Left lung (tissue), 10 donors: Measurements from ENCODE around the gene TES. TPM values are rescaled to one million over a fixed set of nuclear protein-coding genes. Genes with fewer than 3 reads are reported as not detected.
A peak's percentile ranks its signal among the peaks of the same experiment; 100 is the strongest.

Experiments used
- ATAC-seq: fragments of 200-7000 bp; cut with Tn5 transposase; one replicate; pipeline ENCODE4 v1.9.1; 2020; ENCODE audit warnings: moderate library complexity
- DNase-seq, 4 donors: peaks; one replicate each; pipeline ENCODE4 v3.0.0-alpha.2; 2013 to 2020
- H3K27ac ChIP-seq, 2 donors: fragments of 200-600 bp; sonication (generic) in 1 of 2; one replicate each; pipeline versions ENCODE4 v1.5.0 to v1.8.0; 2020 to 2021
- H3K27me3 ChIP-seq, 2 donors: fragments of 200-600 bp; sonication (generic) in 1 of 2; one replicate each; pipeline versions ENCODE4 v1.5.0 to v1.8.0; 2020 to 2021
- H3K36me3 ChIP-seq, 2 donors: fragments of 200-600 bp; sonication (generic) in 1 of 2; one replicate each; pipeline versions ENCODE4 v1.5.0 to v1.8.0; 2020 to 2021
- H3K4me1 ChIP-seq, 2 donors: fragments of 200-600 bp; one replicate each; pipeline ENCODE4 v1.8.0; 2021
- H3K4me3 ChIP-seq, 2 donors: fragments of 200-600 bp; sonication (generic) in 1 of 2; one replicate each; pipeline versions ENCODE4 v1.5.0 to v1.8.0; 2020 to 2021; ENCODE audit warnings: mild to moderate bottlenecking in 1 of 2
- H3K9me3 ChIP-seq, 2 donors: fragments of 200-600 bp; sonication (generic) in 1 of 2; one replicate each; pipeline versions ENCODE4 v1.5.0 to v1.8.0; 2020 to 2021
- CTCF ChIP-seq, 2 donors: fragments of 200-600 bp; sonication (generic) in 1 of 2; IDR thresholded peaks; one replicate each; pipeline versions ENCODE4 v1.5.0 to v1.8.0; 2021; ENCODE audit warnings: antibody characterized with exemption in 2 of 2
- intact Hi-C, 2 donors: fragments of 100-400 bp; cut with DNase I; formaldehyde crosslinking; loops; one replicate each; pipeline versions ENCODE4 v1.11.2 to v1.14.2; 2022
- polyA plus RNA-seq, 6 donors: library from polyadenylated mRNA; unstranded; fragments of 120-200 nt; gene quantifications; one replicate each; pipeline ENCODE4 v1.2.1, GENCODE V29; 2013; ENCODE audit not compliant: insufficient read length in 6 of 6
- total RNA-seq, 2 donors: library from RNA; stranded (reverse); fragmentation: NEBNext Ultra II Directional; extraction: Animal tissue kit (Norgen Biotek cat#: 25700); gene quantifications; one replicate each; pipeline ENCODE4 v1.2.1, GENCODE V29; 2021
- donor health status: DM: no; HTN: yes; CAD: no.
- donor health status: DM: no; HTN: no; CAD: no.

Gene TES
- total and polyA plus RNA-seq, 8 donors, result 56.6 to 113 (median 66.5) TPM

DNA sequence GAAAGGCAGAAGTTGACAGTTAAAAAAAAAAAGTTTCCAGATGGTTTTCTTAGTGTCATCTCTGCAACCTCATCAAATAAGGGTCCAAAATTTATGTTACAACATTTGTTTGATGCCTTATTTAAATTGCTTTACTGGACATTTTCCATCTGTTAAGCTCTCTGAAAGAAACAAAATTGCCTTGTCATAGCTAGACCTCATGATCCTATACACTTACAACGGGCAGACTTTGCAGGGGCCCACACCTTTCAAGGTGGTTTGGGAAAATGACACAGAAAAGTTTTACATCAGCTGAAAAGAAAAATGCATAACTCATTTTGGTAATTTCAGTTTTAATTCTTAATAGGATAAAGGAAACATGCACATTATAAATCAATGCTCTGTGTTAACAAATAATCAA, 1.4 kb upstream of the TES start:
- intact Hi-C loops, result no loop called here
- no peak for TF ChIP-seq CTCF (IDR thresholded peaks at IDR 0.05)

DNA sequence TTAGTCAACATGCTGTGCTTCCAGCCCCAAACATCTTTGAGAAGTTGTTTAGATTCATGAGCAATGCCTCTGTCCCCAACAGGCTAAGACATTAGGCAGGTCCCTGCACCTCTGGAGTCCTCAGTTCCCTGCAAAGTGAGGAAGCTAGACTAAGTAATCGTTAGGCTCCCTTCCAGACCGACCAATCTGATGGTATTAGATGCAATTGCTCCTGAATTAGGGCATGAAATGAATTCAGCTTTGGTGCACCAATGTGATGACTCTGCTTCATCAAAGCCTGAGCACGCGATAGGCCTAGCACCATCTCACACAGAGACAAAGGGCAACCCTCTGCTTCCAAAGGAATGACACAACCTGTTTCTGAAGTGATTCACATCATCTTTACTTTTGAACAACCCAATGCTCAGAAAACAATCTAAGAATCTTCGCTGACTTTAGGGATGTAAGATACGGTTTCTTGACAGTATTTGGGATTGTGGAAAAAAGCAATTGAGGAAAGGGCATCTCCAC, 723 bp upstream of the TES start:
- Histone ChIP-seq H3K4me3 (peak overlapping the region in 1 of 2 donors; percentile 75), H3K36me3 (no peaks in the 10 kb centered on the region), H3K9me3 (no peaks in the 10 kb centered on the region), H3K4me1 (peaks cover 22 to 36% of the 10 kb centered on the region in 2 donors), H3K27me3 (no peaks in the 10 kb centered on the region), H3K27ac (peak overlapping the region in 1 of 2 donors; percentile 99)
- intact Hi-C loops, result no loop called here
- ATAC-seq (no peak), DNase-seq (no peak)
- TF ChIP-seq CTCF (IDR thresholded peaks at IDR 0.05), result no peak

More for the DNA sequence above, 1.4 kb upstream of the TES start:
- H3K36me3 ChIP-seq, result no peaks in the 10 kb centered on the region
- no peaks in the 10 kb centered on the region for H3K9me3 ChIP-seq
- H3K27me3 ChIP-seq, result no peaks in the 10 kb centered on the region
- H3K27ac ChIP-seq, result no peak overlapping the region
- ATAC-seq, result no peak
- peaks cover 18 to 29% of the 10 kb centered on the region in 2 donors for H3K4me1 ChIP-seq
- no peak overlapping the region for H3K4me3 ChIP-seq
- no peak for DNase-seq

- H3K36me3 ChIP-seq, result no peaks in the 10 kb centered on the region
- peak; percentile 92 for ATAC-seq
- TF ChIP-seq CTCF (IDR thresholded peaks at IDR 0.05), result no peak
Observed at GRCh38 chr7:116211006-116211912, 920 bp downstream of the TES start.

GRCh38 chr7:116211913-116212596, 1.7 kb downstream of the TES start:
- H3K4me1 ChIP-seq, result peaks cover 28 to 61% of the 10 kb centered on the region in 2 donors
- ATAC-seq (no peak), DNase-seq (no peak)
- H3K36me3 ChIP-seq, result no peaks in the 10 kb centered on the region
- no peaks in the 10 kb centered on the region for H3K9me3 ChIP-seq
- intact Hi-C loops, result no loop called here
- TF ChIP-seq CTCF (IDR thresholded peaks at IDR 0.05), result no peak
- peak overlapping the region; percentile 51 to 75 for H3K4me3 ChIP-seq
- H3K27ac ChIP-seq, result peak overlapping the region; percentile 94 to 99
- H3K27me3 ChIP-seq, result no peaks in the 10 kb centered on the region

More at GRCh38 chr7:116211006-116211912, 920 bp downstream of the TES start:
- Histone ChIP-seq H3K27me3 (no peaks in the 10 kb centered on the region), H3K4me3 (peak overlapping the region; percentile 51 to 75), H3K9me3 (no peaks in the 10 kb centered on the region), H3K4me1 (peaks cover 28 to 53% of the 10 kb centered on the region in 2 donors), H3K27ac (peak overlapping the region; percentile 94 to 99)
- peak; percentile 51 to 88 (median 83) for DNase-seq
- intact Hi-C loops, result no loop called here

DNA sequence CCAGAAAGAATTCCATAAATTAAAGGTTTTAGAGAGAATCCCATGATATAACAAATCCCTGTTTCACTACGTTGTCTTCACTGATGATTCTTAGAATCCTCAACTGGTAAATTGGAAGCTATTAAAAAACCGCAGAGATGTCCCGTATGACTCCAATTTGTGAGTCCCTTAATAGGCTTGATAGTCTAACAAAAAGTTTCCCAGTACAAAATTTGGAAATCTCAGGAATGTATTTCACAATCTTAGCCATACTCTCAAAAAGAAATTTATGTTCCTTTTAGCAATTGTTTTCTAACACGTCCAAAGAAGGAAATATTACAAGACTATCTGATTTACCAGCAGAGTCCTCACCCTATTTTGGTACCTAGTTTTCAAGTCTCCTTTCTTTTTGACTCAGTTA, 2.5 kb downstream of the TES start:
- H3K4me3 ChIP-seq, result peak overlapping the region; percentile 51 to 75
- intact Hi-C loops, result no loop called here
- no peak for DNase-seq
- H3K4me1 ChIP-seq, result peaks cover 32 to 69% of the 10 kb centered on the region in 2 donors
- H3K27ac ChIP-seq, result peak overlapping the region; percentile 94 to 99
- no peak for TF ChIP-seq CTCF (IDR thresholded peaks at IDR 0.05)
- ATAC-seq, result no peak
- H3K27me3 ChIP-seq, result no peaks in the 10 kb centered on the region
- no peaks in the 10 kb centered on the region for H3K9me3 ChIP-seq
- H3K36me3 ChIP-seq, result no peaks in the 10 kb centered on the region
